Measurements from ENCODE around the gene OR4E1.

GRCh38 chr14:21653331-21653885, 20.2 kb downstream of the OR4E1 start, which contains the start of gene OR4E2:
- TF ChIP-seq CTCF (IDR thresholded peaks at IDR 0.05) (no peak), EP300 (IDR thresholded peaks at IDR 0.05) (no peak), POLR2A (IDR thresholded peaks at IDR 0.05) (no peak), POLR2AphosphoS5 (IDR thresholded peaks at IDR 0.05) (no peak)

All from sigmoid colon (tissue), 4 donors.